D721Med (cell line): ENCODE measurements around the gene TTC36.

Experiments
- DNase-seq: peaks from one replicate; pipeline ENCODE4 v3.0.0; 2011; ENCODE audit warnings: low spot score; ENCODE audit not compliant: insufficient read length
- FAIRE-seq: peaks from 2 replicates; lab custom pipeline; 2011; peaks lifted over from hg19 to GRCh38; lab: Jason Lieb, UNC
- TF ChIP-seq, protein P1 (sequence below): IDR thresholded peaks from 2 replicates; pipeline ENCODE4 v1.5.1; 2012; ENCODE audit warnings: mild to moderate bottlenecking, control low read depth; ENCODE audit not compliant: insufficient read depth; ENCODE audit errors: missing control alignments

TTC36 gene

DNA sequence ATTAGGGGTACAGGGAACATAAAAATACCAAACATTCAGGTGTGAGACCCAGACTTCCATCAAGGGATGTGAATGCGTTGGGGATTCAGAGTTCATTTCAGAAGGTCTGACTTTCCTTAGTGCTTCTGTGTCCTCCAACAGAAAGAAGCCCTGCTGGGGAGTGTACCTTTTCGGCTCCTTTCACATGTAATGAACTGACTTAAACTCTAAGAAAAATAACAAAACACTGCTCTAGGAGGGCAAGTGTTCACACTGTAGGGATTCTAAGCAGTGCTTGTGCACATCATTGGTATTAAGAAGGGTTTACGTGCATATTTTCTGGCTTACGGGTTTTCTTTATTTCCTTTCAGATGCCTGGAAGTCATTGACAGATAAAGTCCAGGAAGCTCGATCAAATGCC lies 15.7 kb upstream of the TTC36 start:
- no peak for DNase-seq
- TF ChIP-seq, protein P1, sequence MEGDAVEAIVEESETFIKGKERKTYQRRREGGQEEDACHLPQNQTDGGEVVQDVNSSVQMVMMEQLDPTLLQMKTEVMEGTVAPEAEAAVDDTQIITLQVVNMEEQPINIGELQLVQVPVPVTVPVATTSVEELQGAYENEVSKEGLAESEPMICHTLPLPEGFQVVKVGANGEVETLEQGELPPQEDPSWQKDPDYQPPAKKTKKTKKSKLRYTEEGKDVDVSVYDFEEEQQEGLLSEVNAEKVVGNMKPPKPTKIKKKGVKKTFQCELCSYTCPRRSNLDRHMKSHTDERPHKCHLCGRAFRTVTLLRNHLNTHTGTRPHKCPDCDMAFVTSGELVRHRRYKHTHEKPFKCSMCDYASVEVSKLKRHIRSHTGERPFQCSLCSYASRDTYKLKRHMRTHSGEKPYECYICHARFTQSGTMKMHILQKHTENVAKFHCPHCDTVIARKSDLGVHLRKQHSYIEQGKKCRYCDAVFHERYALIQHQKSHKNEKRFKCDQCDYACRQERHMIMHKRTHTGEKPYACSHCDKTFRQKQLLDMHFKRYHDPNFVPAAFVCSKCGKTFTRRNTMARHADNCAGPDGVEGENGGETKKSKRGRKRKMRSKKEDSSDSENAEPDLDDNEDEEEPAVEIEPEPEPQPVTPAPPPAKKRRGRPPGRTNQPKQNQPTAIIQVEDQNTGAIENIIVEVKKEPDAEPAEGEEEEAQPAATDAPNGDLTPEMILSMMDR, result no peak
- FAIRE-seq, result no peak

DNA sequence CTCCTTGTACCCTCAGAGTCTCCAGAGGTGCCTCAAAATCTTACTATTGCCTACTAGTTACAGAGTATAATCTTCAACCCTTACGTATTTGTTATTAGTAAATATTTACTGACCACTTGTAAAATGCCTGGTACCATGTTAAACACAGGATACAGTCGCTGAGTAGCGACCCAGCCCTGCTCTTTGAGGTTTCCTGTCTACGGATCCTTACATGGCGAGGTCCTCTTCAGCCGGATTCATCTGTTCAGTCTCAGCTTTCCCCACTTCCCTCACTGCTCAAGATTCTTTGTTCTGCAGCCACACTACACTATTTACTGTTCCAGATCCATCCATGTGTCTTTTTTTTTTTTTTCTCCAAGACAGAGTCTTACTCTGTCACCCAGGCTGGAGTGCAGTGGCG lies 13.2 kb upstream of the TTC36 start:
- no peak for FAIRE-seq
- DNase-seq, result no peak
- TF ChIP-seq, protein P1, result no peak

DNA sequence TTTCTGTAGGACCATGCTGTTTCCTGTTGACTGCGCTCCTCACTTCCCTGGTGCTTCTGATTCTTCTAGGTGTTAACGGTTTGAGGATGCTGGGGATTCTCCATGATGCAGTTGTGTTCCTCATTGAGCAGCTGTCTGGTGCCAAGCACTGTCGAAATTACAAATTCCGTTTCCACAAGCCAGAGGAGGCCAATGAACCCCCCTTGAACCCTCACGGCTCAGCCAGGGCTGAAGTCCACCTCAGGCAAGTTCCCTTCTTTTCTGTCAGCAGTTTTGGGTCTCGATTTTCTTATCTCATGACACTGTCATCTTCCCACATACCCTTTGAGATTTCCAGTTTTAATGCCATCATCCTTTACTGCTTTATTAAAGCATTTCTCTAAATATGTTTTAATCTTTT lies 7.7 kb upstream of the TTC36 start:
- TF ChIP-seq, protein P1, result no peak
- no peak for FAIRE-seq
- no peak for DNase-seq

DNA sequence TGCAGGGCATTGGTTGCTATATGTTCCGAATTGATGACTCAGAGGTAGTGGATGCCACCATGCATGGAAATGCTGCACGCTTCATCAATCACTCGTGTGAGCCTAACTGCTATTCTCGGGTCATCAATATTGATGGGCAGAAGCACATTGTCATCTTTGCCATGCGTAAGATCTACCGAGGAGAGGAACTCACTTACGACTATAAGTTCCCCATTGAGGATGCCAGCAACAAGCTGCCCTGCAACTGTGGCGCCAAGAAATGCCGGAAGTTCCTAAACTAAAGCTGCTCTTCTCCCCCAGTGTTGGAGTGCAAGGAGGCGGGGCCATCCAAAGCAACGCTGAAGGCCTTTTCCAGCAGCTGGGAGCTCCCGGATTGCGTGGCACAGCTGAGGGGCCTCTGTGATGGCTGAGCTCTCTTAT lies 5.4 kb upstream of the TTC36 start:
- FAIRE-seq (no peak), DNase-seq (no peak)
- TF ChIP-seq, protein P1, result no peak

DNA sequence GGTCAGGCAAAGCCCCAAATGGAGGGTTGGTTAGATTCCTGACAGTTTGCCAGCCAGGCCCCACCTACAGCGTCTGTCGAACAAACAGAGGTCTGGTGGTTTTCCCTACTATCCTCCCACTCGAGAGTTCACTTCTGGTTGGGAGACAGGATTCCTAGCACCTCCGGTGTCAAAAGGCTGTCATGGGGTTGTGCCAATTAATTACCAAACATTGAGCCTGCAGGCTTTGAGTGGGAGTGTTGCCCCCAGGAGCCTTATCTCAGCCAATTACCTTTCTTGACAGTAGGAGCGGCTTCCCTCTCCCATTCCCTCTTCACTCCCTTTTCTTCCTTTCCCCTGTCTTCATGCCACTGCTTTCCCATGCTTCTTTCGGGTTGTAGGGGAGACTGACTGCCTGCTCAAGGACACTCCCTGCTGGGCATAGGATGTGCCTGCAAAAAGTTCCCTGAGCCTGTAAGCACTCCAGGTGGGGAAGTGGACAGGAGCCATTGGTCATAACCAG lies 4.7 kb upstream of the TTC36 start:
- FAIRE-seq (no peak), DNase-seq (no peak)
- TF ChIP-seq, protein P1, result peak; percentile 34

DNA sequence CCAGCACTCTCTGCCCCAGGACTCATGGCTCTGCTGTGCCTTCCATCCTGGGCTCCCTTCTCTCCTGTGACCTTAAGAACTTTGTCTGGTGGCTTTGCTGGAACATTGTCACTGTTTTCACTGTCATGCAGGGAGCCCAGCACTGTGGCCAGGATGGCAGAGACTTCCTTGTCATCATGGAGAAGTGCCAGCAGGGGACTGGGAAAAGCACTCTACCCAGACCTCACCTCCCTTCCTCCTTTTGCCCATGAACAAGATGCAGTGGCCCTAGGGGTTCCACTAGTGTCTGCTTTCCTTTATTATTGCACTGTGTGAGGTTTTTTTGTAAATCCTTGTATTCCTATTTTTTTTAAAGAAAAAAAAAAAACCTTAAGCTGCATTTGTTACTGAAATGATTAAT lies 2.9 kb upstream of the TTC36 start:
- TF ChIP-seq, protein P1, result no peak
- FAIRE-seq (no peak), DNase-seq (no peak)

DNA sequence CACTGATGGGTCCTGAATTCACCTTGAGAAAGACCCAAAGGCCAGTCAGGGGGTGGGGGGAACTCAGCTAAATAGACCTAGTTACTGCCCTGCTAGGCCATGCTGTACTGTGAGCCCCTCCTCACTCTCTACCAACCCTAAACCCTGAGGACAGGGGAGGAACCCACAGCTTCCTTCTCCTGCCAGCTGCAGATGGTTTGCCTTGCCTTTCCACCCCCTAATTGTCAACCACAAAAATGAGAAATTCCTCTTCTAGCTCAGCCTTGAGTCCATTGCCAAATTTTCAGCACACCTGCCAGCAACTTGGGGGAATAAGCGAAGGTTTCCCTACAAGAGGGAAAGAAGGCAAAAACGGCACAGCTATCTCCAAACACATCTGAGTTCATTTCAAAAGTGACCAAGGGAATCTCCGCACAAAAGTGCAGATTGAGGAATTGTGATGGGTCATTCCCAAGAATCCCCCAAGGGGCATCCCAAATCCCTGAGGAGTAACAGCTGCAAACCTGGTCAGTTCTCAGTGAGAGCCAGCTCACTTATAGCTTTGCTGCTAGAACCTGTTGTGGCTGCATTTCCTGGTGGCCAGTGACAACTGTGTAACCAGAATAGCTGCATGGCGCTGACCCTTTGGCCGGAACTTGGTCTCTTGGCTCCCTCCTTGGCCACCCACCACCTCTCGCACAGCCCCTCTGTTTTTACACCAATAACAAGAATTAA lies 2.4 kb upstream of the TTC36 start:
- no peak for DNase-seq
- no peak for FAIRE-seq
- TF ChIP-seq, protein P1, result no peak
